Measurements from ENCODE around the gene PKMYT1. TPM values are rescaled to one million over a fixed set of nuclear protein-coding genes. Genes with fewer than 3 reads are reported as not detected.

Gene PKMYT1
- total RNA-seq, 2 experiments from 2014 or later, result 0.47 to 0.60 TPM

DNA sequence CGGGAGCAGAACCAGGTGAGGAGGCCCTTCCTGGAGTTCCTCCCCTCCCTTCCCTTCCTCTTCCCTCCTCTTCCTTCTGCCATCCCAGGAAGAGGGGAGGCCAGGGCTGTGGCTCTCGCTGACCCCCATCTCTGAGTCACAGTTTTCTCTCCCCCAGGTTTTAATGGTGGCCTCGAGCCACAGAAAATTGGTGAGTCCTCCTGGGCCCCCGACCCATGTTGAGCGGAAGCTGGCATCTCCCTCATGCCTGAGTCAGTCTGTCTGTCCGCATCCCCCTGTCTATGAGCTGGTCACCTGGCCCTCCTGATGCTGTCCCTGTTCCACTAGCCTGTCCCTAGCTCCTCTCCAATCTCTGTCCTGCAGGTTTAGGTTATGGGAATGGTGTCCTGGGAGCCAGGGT is 19.7 kb upstream of the PKMYT1 start:
- Mint-ChIP-seq H3K4me1 (ENCODE audit: low read depth) (peaks cover 8% of the 10 kb centered on the region), H3K27me3 (peaks cover 11% of the 10 kb centered on the region), H3K27ac (no peak overlapping the region), H3K4me3 (no peak overlapping the region), H3K36me3 (ENCODE audit: low read depth) (no peaks in the 10 kb centered on the region), H3K9me3 (no peaks in the 10 kb centered on the region)
- ATAC-seq (ENCODE audit: poor library complexity) (no peak), DNase-seq (no peak)
- no peak for TF ChIP-seq CTCF (IDR thresholded peaks at IDR 0.05)
- Histone ChIP-seq H3K9me3 (ENCODE audit: control insufficient read depth in 1 of 2, insufficient read depth in 1 of 2, low read length in 2 of 2) (no peaks in the 10 kb centered on the region), H3K36me3 (ENCODE audit: insufficient read depth, low read length) (no peaks in the 10 kb centered on the region), H3K27me3 (ENCODE audit: control insufficient read depth in 1 of 2, insufficient read depth in 2 of 2, low read length in 2 of 2) (peaks cover 0 to 3% of the 10 kb centered on the region in 2 experiments), H3K4me1 (ENCODE audit: insufficient read depth, low read length) (peaks cover 7% of the 10 kb centered on the region), H3K4me3 (ENCODE audit: low read length) (no peak overlapping the region), H3K27ac (ENCODE audit: low read depth in 1 of 2, low read length in 2 of 2) (no peak overlapping the region)
- intact Hi-C loops (cut with DNase I, micrococcal nuclease), result loop anchor here in 1 of 2 experiments (5.0 kb wide), 2 partner anchors 57 to 167 kb away; no protein-coding TSS in a partner anchor
- CTCF ChIA-PET, result interaction anchor here (11.4 kb wide), 1 partner anchor 30 kb away, joined by 181 read pairs; no protein-coding TSS in a partner anchor
- POLR2A ChIA-PET, result interaction anchor here (0.5 to 2.0 kb wide), 2 partner anchors 23 to 718 kb away, joined by 3 to 5 read pairs; no protein-coding TSS in a partner anchor

- POLR2A ChIA-PET, result no interaction called here
Observed at GRCh38 chr16:2996298-2996697, 16.1 kb upstream of the PKMYT1 start.

GRCh38 chr16:2992383-2993081 is 12.3 kb upstream of the PKMYT1 start:
- ChIA-PET CTCF (no interaction called here), POLR2A (no interaction called here)
- H3K27me3 Mint-ChIP-seq, result no peaks in the 10 kb centered on the region
- H3K4me1 Mint-ChIP-seq (ENCODE audit: low read depth), result no peaks in the 10 kb centered on the region
- ATAC-seq (ENCODE audit: poor library complexity) (no peak), DNase-seq (no peak)
- no peaks in the 10 kb centered on the region for H3K9me3 Mint-ChIP-seq
- H3K27ac Mint-ChIP-seq, result no peak overlapping the region
- H3K4me3 Mint-ChIP-seq, result no peak overlapping the region
- H3K36me3 Mint-ChIP-seq (ENCODE audit: low read depth), result no peaks in the 10 kb centered on the region
- Histone ChIP-seq H3K9me3 (ENCODE audit: control insufficient read depth in 1 of 2, insufficient read depth in 1 of 2, low read length in 2 of 2) (no peaks in the 10 kb centered on the region), H3K36me3 (ENCODE audit: insufficient read depth, low read length) (no peaks in the 10 kb centered on the region), H3K27ac (ENCODE audit: low read depth in 1 of 2, low read length in 2 of 2) (no peak overlapping the region), H3K4me1 (ENCODE audit: insufficient read depth, low read length) (no peaks in the 10 kb centered on the region), H3K4me3 (ENCODE audit: low read length) (no peak overlapping the region), H3K27me3 (ENCODE audit: control insufficient read depth in 1 of 2, insufficient read depth in 2 of 2, low read length in 2 of 2) (no peaks in the 10 kb centered on the region)
- intact Hi-C loops (cut with DNase I, micrococcal nuclease), result no loop called here
- TF ChIP-seq CTCF (IDR thresholded peaks at IDR 0.05), result no peak

More at GRCh38 chr16:2996298-2996697, 16.1 kb upstream of the PKMYT1 start:
- Histone ChIP-seq H3K27ac (ENCODE audit: low read depth in 1 of 2, low read length in 2 of 2) (no peak overlapping the region), H3K4me3 (ENCODE audit: low read length) (no peak overlapping the region), H3K4me1 (ENCODE audit: insufficient read depth, low read length) (no peaks in the 10 kb centered on the region), H3K27me3 (ENCODE audit: control insufficient read depth in 1 of 2, insufficient read depth in 2 of 2, low read length in 2 of 2) (no peaks in the 10 kb centered on the region), H3K36me3 (ENCODE audit: insufficient read depth, low read length) (no peaks in the 10 kb centered on the region), H3K9me3 (ENCODE audit: control insufficient read depth in 1 of 2, insufficient read depth in 1 of 2, low read length in 2 of 2) (no peaks in the 10 kb centered on the region)
- H3K27ac Mint-ChIP-seq, result no peak overlapping the region
- DNase-seq (no peak), ATAC-seq (ENCODE audit: poor library complexity) (no peak)
- H3K9me3 Mint-ChIP-seq, result no peaks in the 10 kb centered on the region
- TF ChIP-seq CTCF (IDR thresholded peaks at IDR 0.05), result no peak
- CTCF ChIA-PET, result no interaction called here
- no peak overlapping the region for H3K4me3 Mint-ChIP-seq
- H3K36me3 Mint-ChIP-seq (ENCODE audit: low read depth), result no peaks in the 10 kb centered on the region
- H3K4me1 Mint-ChIP-seq (ENCODE audit: low read depth), result no peaks in the 10 kb centered on the region
- H3K27me3 Mint-ChIP-seq, result no peaks in the 10 kb centered on the region
- intact Hi-C loops (cut with DNase I, micrococcal nuclease), result no loop called here
